Sciatic nerve (tissue), 1 donor: ENCODE data around the gene EIF1AY. TPM values are rescaled to one million over a fixed set of nuclear protein-coding genes. Genes with fewer than 3 reads are reported as not detected.

Experiments used
- total RNA-seq: library from RNA; stranded (reverse); fragmentation: NEBNext Ultra II Directional; extraction: Animal tissue kit (Norgen Biotek cat#: 25700); gene quantifications from one replicate; pipeline ENCODE4 v1.2.1, GENCODE V29; 2021
- donor health status: DM: no; HTN: no; CAD: no.

EIF1AY gene
- total RNA-seq, 1 donor from 2014 or later = not detected

Other genes starting within 250 kb of the EIF1AY start
- not detected for gene RPS4Y2, start 180.3 kb downstream of the EIF1AY start, total RNA-seq